Measurements from ENCODE around the gene ENTPD3.
A peak's percentile ranks its signal among the peaks of the same experiment; 100 is the strongest.

Gene ENTPD3

DNA sequence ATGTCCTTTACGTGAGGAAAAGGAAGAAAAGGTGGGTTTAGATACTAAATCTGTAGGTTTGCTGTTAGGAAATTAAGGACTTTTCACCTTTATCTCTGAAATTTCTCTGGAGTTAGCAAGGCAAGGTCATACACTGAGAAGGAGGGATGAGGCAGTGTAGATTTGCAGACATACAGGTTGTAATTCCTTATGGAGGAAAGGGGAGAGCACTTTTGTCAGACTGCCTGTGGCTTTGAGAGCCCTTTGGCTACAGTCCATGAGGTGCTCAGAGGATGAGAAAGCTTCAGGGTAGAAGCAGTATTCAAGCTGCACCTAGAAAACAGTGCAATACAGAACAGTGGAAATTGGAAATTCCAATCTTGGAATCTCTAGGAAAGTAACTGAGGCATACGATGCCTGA is 78.5 kb downstream of the ENTPD3 start:
- H3K36me3 Mint-ChIP-seq (ENCODE audit: low read depth), result peaks cover 61% of the 10 kb centered on the region
- H3K27me3 Mint-ChIP-seq (ENCODE audit: low read depth, poor library complexity), result no peaks in the 10 kb centered on the region
- DNase-seq, result no peak
- no peaks in the 10 kb centered on the region for H3K4me1 Mint-ChIP-seq
- H3K4me3 Mint-ChIP-seq, result no peak overlapping the region
- no peaks in the 10 kb centered on the region for H3K9me3 Mint-ChIP-seq
- peak overlapping the region; percentile 15 for H3K27ac Mint-ChIP-seq
- TF ChIP-seq, protein P1, sequence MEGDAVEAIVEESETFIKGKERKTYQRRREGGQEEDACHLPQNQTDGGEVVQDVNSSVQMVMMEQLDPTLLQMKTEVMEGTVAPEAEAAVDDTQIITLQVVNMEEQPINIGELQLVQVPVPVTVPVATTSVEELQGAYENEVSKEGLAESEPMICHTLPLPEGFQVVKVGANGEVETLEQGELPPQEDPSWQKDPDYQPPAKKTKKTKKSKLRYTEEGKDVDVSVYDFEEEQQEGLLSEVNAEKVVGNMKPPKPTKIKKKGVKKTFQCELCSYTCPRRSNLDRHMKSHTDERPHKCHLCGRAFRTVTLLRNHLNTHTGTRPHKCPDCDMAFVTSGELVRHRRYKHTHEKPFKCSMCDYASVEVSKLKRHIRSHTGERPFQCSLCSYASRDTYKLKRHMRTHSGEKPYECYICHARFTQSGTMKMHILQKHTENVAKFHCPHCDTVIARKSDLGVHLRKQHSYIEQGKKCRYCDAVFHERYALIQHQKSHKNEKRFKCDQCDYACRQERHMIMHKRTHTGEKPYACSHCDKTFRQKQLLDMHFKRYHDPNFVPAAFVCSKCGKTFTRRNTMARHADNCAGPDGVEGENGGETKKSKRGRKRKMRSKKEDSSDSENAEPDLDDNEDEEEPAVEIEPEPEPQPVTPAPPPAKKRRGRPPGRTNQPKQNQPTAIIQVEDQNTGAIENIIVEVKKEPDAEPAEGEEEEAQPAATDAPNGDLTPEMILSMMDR (IDR thresholded peaks at IDR 0.05), result no peak

DNA sequence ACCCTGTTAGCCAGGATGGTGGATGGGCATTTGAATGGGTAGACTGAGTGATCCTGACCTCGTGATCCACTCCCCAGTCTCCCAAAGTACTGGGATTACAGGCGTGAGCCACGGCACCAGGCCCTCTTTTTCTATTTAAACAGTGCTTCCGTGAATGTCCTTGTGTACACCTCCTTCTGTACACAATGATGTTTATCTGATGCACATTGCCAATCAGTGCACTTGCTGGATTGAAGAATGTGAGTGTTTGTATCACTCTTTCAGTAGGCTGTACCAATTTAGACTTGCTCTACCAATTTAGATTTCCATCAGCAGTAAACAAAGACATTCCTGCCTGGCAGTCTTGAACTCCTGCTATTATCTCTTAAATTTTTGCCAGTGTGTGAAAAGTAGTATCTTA is 81.0 kb downstream of the ENTPD3 start:
- DNase-seq, result no peak
- H3K9me3 Mint-ChIP-seq, result no peaks in the 10 kb centered on the region
- TF ChIP-seq, protein P1 (IDR thresholded peaks at IDR 0.05), result no peak
- peaks cover 5% of the 10 kb centered on the region for H3K27me3 Mint-ChIP-seq (ENCODE audit: low read depth, poor library complexity)
- no peak overlapping the region for H3K4me3 Mint-ChIP-seq
- no peaks in the 10 kb centered on the region for H3K4me1 Mint-ChIP-seq
- H3K27ac Mint-ChIP-seq, result no peak overlapping the region
- H3K36me3 Mint-ChIP-seq (ENCODE audit: low read depth), result peaks cover 40% of the 10 kb centered on the region

DNA sequence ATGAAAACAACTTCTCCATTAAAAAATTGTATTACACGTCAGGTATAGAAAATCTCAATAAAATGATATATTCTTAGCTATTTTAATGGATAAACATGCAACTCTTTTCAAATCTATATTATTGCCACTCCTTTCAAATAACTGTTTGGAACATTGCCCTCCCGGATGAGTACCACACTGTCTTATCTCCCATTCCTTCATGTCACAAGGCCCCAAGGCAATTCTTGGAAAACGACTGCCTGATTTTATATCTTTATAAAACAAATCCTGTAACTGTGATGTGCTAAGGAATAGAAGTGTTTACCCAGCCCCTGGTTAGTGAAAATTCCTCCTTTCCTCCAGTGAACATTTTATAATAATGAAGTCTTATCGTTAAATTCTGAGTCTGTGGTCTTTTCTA is 83.7 kb downstream of the ENTPD3 start:
- Mint-ChIP-seq H3K27me3 (ENCODE audit: low read depth, poor library complexity) (peaks cover 26% of the 10 kb centered on the region), H3K36me3 (ENCODE audit: low read depth) (peaks cover 17% of the 10 kb centered on the region), H3K9me3 (no peaks in the 10 kb centered on the region), H3K4me1 (no peaks in the 10 kb centered on the region), H3K27ac (no peak overlapping the region), H3K4me3 (no peak overlapping the region)
- DNase-seq, result no peak
- TF ChIP-seq, protein P1 (IDR thresholded peaks at IDR 0.05), result no peak

DNA sequence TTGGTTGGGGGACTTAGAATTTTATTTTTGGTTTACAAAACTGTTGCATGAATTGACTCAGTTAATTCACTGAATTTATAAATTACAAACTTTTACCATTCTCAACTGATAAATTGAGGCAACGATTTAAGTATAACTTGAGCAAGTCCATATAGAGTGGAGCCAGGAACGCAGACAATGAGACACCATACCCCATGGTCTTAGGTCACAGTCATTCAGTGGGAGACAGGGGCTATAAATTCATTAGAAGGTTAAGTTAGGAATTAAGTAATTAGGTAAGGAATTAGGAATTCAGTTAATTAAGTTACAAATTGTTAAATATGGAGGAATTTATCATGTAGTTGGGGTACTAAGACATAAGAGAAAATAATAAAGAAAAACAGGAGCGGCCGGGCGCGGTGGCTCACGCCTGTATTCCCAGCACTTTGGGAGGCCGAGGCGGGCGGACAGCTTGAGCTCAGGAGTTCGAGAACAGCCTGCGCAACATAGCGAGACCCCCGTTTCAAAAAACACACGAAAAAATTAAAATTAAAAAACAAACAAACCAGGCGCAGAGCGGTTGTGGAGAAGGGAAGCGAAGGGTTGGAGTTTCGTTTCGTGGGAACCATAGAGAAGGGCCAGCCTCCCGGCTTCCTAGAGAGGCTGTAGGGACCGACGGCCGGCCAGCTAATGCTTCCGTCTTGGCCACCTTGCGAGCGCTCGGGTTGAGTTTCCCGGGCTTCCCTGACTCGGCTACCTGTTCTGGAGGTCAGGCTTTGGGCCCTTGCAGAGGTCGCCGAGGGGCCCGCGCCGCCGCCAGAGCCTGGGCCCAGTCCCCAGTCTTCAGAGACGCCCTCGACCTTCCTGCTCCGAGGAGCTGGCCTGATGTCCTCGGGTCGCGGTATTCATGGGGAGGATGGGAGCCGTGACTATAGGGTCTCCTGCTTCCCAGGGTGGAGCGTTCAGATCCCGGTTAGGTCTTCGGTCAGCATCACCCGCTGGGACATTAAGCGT is 89.8 kb downstream of the ENTPD3 start, which contains the start of gene ZNF619:
ZNF619 (plus strand) TSS at position 645 of the 993 bp plus-strand sequence. CDS start 858 bp downstream, outside the sequence.
- Mint-ChIP-seq H3K4me1 (peaks cover 15% of the 10 kb centered on the region), H3K27ac (no peak within 1 kb of the TSS), H3K4me3 (peak within 1 kb of the TSS; percentile 89), H3K36me3 (ENCODE audit: low read depth) (peaks cover 5% of the 10 kb centered on the region), H3K9me3 (no peaks in the 10 kb centered on the region), H3K27me3 (ENCODE audit: low read depth, poor library complexity) (peaks cover 27% of the 10 kb centered on the region)
- TF ChIP-seq, protein P1 (IDR thresholded peaks at IDR 0.05), result no peak
- peak; percentile 65 for DNase-seq

DNA sequence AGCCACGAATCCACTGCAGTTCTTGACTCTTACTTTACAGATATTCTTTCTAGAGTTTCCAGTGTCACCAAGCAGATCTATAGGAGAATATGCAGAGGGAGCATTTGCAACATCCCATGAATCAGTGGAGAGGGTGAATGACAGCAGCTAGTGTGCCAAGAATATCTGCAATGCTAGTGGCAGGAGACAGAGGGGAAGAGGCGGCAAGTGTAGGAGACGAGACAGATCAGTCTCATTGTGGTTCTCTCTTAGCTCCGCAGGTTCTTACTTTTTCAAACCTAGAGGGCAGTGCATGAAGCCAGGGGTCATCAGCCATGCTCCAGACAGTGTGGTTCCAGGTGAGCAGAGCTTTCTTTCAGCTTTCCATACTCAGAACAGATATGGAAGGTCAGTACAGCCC is 90.7 kb downstream of the ENTPD3 start:
- no peak for DNase-seq
- Mint-ChIP-seq H3K27ac (no peak overlapping the region), H3K27me3 (ENCODE audit: low read depth, poor library complexity) (peaks cover 27% of the 10 kb centered on the region), H3K36me3 (ENCODE audit: low read depth) (peaks cover 11% of the 10 kb centered on the region), H3K4me3 (peak overlapping the region; percentile 89), H3K4me1 (peaks cover 15% of the 10 kb centered on the region), H3K9me3 (no peaks in the 10 kb centered on the region)
- TF ChIP-seq, protein P1 (IDR thresholded peaks at IDR 0.05), result no peak
